ENCODE measurements around the gene SLC9A5. TPM values are rescaled to one million over a fixed set of nuclear protein-coding genes. Genes with fewer than 3 reads are reported as not detected.

SLC9A5 gene
- total and polyA plus RNA-seq, 2 donors, result 0.09 to 1.1 TPM

- H3K27ac ChIP-seq (ENCODE audit: low read depth in 1 of 2, low read length in 1 of 2), result peak overlapping the region in 1 of 2 donors; percentile 18
- no peak for DNase-seq (ENCODE audit: low read depth in 6 of 9, low spot score in 9 of 9)
- H3K9me3 ChIP-seq (ENCODE audit: control insufficient read depth in 2 of 2, insufficient read depth in 1 of 2, low read length in 1 of 2), result peaks cover 0 to 12% of the 10 kb centered on the region in 2 donors
- H3K36me3 ChIP-seq (ENCODE audit: control insufficient read depth in 2 of 2, insufficient read depth in 2 of 2, low read length in 1 of 2), result no peaks in the 10 kb centered on the region
- H3K4me1 ChIP-seq (ENCODE audit: control insufficient read depth in 2 of 2, insufficient read depth in 2 of 2, low read length in 2 of 2), result peaks cover 20 to 58% of the 10 kb centered on the region in 2 donors
- no peak overlapping the region for H3K4me3 ChIP-seq (ENCODE audit: low read length in 2 of 2)
- WGBS, result 53% methylated on average over 4 of the region's 4 CpGs
- peaks cover 15 to 50% of the 10 kb centered on the region in 2 donors for H3K27me3 ChIP-seq (ENCODE audit: control insufficient read depth in 2 of 2, insufficient read depth in 1 of 2, low read length in 1 of 2)
Observed at GRCh38 chr16:67245186-67245585, 3.6 kb upstream of the SLC9A5 start.

GRCh38 chr16:67245674-67246080 is 3.1 kb upstream of the SLC9A5 start:
- WGBS, result 62% methylated on average over 8 of the region's 8 CpGs
- no peaks in the 10 kb centered on the region for H3K36me3 ChIP-seq (ENCODE audit: control insufficient read depth in 2 of 2, insufficient read depth in 2 of 2, low read length in 1 of 2)
- H3K27me3 ChIP-seq (ENCODE audit: control insufficient read depth in 2 of 2, insufficient read depth in 1 of 2, low read length in 1 of 2), result peaks cover 15 to 55% of the 10 kb centered on the region in 2 donors
- H3K4me1 ChIP-seq (ENCODE audit: control insufficient read depth in 2 of 2, insufficient read depth in 2 of 2, low read length in 2 of 2), result peaks cover 20 to 58% of the 10 kb centered on the region in 2 donors
- H3K27ac ChIP-seq (ENCODE audit: low read depth in 1 of 2, low read length in 1 of 2), result no peak overlapping the region
- peaks cover 0 to 12% of the 10 kb centered on the region in 2 donors for H3K9me3 ChIP-seq (ENCODE audit: control insufficient read depth in 2 of 2, insufficient read depth in 1 of 2, low read length in 1 of 2)
- peak overlapping the region; percentile 64 to 66 for H3K4me3 ChIP-seq (ENCODE audit: low read length in 2 of 2)
- no peak for DNase-seq (ENCODE audit: low read depth in 6 of 9, low spot score in 9 of 9)

GRCh38 chr16:67246081-67246755 is 2.6 kb upstream of the SLC9A5 start:
- H3K4me1 ChIP-seq (ENCODE audit: control insufficient read depth in 2 of 2, insufficient read depth in 2 of 2, low read length in 2 of 2), result peaks cover 20 to 58% of the 10 kb centered on the region in 2 donors
- H3K36me3 ChIP-seq (ENCODE audit: control insufficient read depth in 2 of 2, insufficient read depth in 2 of 2, low read length in 1 of 2), result no peaks in the 10 kb centered on the region
- H3K27ac ChIP-seq (ENCODE audit: low read depth in 1 of 2, low read length in 1 of 2), result peak overlapping the region; percentile 24 to 64
- H3K4me3 ChIP-seq (ENCODE audit: low read length in 2 of 2), result peak overlapping the region; percentile 64 to 66
- 5% methylated on average over 48 of the region's 48 CpGs for WGBS
- H3K27me3 ChIP-seq (ENCODE audit: control insufficient read depth in 2 of 2, insufficient read depth in 1 of 2, low read length in 1 of 2), result peaks cover 18 to 61% of the 10 kb centered on the region in 2 donors
- peaks cover 0 to 12% of the 10 kb centered on the region in 2 donors for H3K9me3 ChIP-seq (ENCODE audit: control insufficient read depth in 2 of 2, insufficient read depth in 1 of 2, low read length in 1 of 2)
- peak in 3 of 9 donors; percentile 30 to 52 (median 40) for DNase-seq (ENCODE audit: low read depth in 6 of 9, low spot score in 9 of 9)

GRCh38 chr16:67246756-67247191 is 2.0 kb upstream of the SLC9A5 start:
- H3K27ac ChIP-seq (ENCODE audit: low read depth in 1 of 2, low read length in 1 of 2), result peak overlapping the region; percentile 34 to 67
- H3K4me3 ChIP-seq (ENCODE audit: low read length in 2 of 2), result peak overlapping the region; percentile 64 to 66
- peak in 1 of 9 donors; percentile 32 for DNase-seq (ENCODE audit: low read depth in 6 of 9, low spot score in 9 of 9)
- H3K27me3 ChIP-seq (ENCODE audit: control insufficient read depth in 2 of 2, insufficient read depth in 1 of 2, low read length in 1 of 2), result peaks cover 18 to 64% of the 10 kb centered on the region in 2 donors
- H3K36me3 ChIP-seq (ENCODE audit: control insufficient read depth in 2 of 2, insufficient read depth in 2 of 2, low read length in 1 of 2), result no peaks in the 10 kb centered on the region
- peaks cover 0 to 12% of the 10 kb centered on the region in 2 donors for H3K9me3 ChIP-seq (ENCODE audit: control insufficient read depth in 2 of 2, insufficient read depth in 1 of 2, low read length in 1 of 2)
- H3K4me1 ChIP-seq (ENCODE audit: control insufficient read depth in 2 of 2, insufficient read depth in 2 of 2, low read length in 2 of 2), result peaks cover 20 to 58% of the 10 kb centered on the region in 2 donors
- under 1% methylated on average over 26 of the region's 26 CpGs for WGBS

- Histone ChIP-seq H3K9me3 (ENCODE audit: control insufficient read depth in 2 of 2, insufficient read depth in 1 of 2, low read length in 1 of 2) (peaks cover 0 to 12% of the 10 kb centered on the region in 2 donors), H3K27ac (ENCODE audit: low read depth in 1 of 2, low read length in 1 of 2) (peak within 1 kb of the TSS; percentile 34 to 67), H3K36me3 (ENCODE audit: control insufficient read depth in 2 of 2, insufficient read depth in 2 of 2, low read length in 1 of 2) (no peaks in the 10 kb centered on the region), H3K4me3 (ENCODE audit: low read length in 2 of 2) (peak within 1 kb of the TSS; percentile 64 to 66), H3K4me1 (ENCODE audit: control insufficient read depth in 2 of 2, insufficient read depth in 2 of 2, low read length in 2 of 2) (peaks cover 20 to 58% of the 10 kb centered on the region in 2 donors), H3K27me3 (ENCODE audit: control insufficient read depth in 2 of 2, insufficient read depth in 1 of 2, low read length in 1 of 2) (peaks cover 18 to 66% of the 10 kb centered on the region in 2 donors)
- under 1% methylated on average over 60 of the region's 60 CpGs for WGBS
- DNase-seq (ENCODE audit: low read depth in 6 of 9, low spot score in 9 of 9), result peak; percentile 51 to 92 (median 82)
Observed at GRCh38 chr16:67247192-67248072, 1.3 kb upstream of the SLC9A5 start, which contains the start of gene FHOD1. Gene FHOD1, minus strand, starts transcription at chr16:67247481. Its CDS starts 71 bp downstream, at chr16:67247410.

- H3K36me3 ChIP-seq (ENCODE audit: control insufficient read depth in 2 of 2, insufficient read depth in 2 of 2, low read length in 1 of 2), result no peaks in the 10 kb centered on the region
- H3K27ac ChIP-seq (ENCODE audit: low read depth in 1 of 2, low read length in 1 of 2), result no peak overlapping the region
- peaks cover 18 to 72% of the 10 kb centered on the region in 2 donors for H3K27me3 ChIP-seq (ENCODE audit: control insufficient read depth in 2 of 2, insufficient read depth in 1 of 2, low read length in 1 of 2)
- WGBS, result 9% methylated on average over 7 of the region's 7 CpGs
- H3K4me3 ChIP-seq (ENCODE audit: low read length in 2 of 2), result peak overlapping the region; percentile 64 to 66
- H3K9me3 ChIP-seq (ENCODE audit: control insufficient read depth in 2 of 2, insufficient read depth in 1 of 2, low read length in 1 of 2), result peaks cover 0 to 12% of the 10 kb centered on the region in 2 donors
- peaks cover 20 to 58% of the 10 kb centered on the region in 2 donors for H3K4me1 ChIP-seq (ENCODE audit: control insufficient read depth in 2 of 2, insufficient read depth in 2 of 2, low read length in 2 of 2)
- DNase-seq (ENCODE audit: low read depth in 6 of 9, low spot score in 9 of 9), result no peak
Observed at GRCh38 chr16:67248073-67248400, 742 bp upstream of the SLC9A5 start.

- DNase-seq (ENCODE audit: low read depth in 6 of 9, low spot score in 9 of 9), result no peak
- Histone ChIP-seq H3K36me3 (ENCODE audit: control insufficient read depth in 2 of 2, insufficient read depth in 2 of 2, low read length in 1 of 2) (no peaks in the 10 kb centered on the region), H3K27me3 (ENCODE audit: control insufficient read depth in 2 of 2, insufficient read depth in 1 of 2, low read length in 1 of 2) (peaks cover 18 to 70% of the 10 kb centered on the region in 2 donors), H3K4me3 (ENCODE audit: low read length in 2 of 2) (peak overlapping the region in 1 of 2 donors; percentile 41), H3K4me1 (ENCODE audit: control insufficient read depth in 2 of 2, insufficient read depth in 2 of 2, low read length in 2 of 2) (peaks cover 20 to 49% of the 10 kb centered on the region in 2 donors), H3K27ac (ENCODE audit: low read depth in 1 of 2, low read length in 1 of 2) (no peak overlapping the region), H3K9me3 (ENCODE audit: control insufficient read depth in 2 of 2, insufficient read depth in 1 of 2, low read length in 1 of 2) (peaks cover 0 to 12% of the 10 kb centered on the region in 2 donors)
- 40% methylated on average over 22 of the region's 22 CpGs for WGBS
Observed at GRCh38 chr16:67249178-67250044, 632 bp downstream of the SLC9A5 start.

- no peak overlapping the region for H3K27ac ChIP-seq (ENCODE audit: low read depth in 1 of 2, low read length in 1 of 2)
- peaks cover 18 to 73% of the 10 kb centered on the region in 2 donors for H3K27me3 ChIP-seq (ENCODE audit: control insufficient read depth in 2 of 2, insufficient read depth in 1 of 2, low read length in 1 of 2)
- peaks cover 0 to 12% of the 10 kb centered on the region in 2 donors for H3K9me3 ChIP-seq (ENCODE audit: control insufficient read depth in 2 of 2, insufficient read depth in 1 of 2, low read length in 1 of 2)
- no peaks in the 10 kb centered on the region for H3K36me3 ChIP-seq (ENCODE audit: control insufficient read depth in 2 of 2, insufficient read depth in 2 of 2, low read length in 1 of 2)
- 90% methylated on average over 4 of the region's 4 CpGs for WGBS
- peaks cover 16 to 43% of the 10 kb centered on the region in 2 donors for H3K4me1 ChIP-seq (ENCODE audit: control insufficient read depth in 2 of 2, insufficient read depth in 2 of 2, low read length in 2 of 2)
- H3K4me3 ChIP-seq (ENCODE audit: low read length in 2 of 2), result no peak overlapping the region
- DNase-seq (ENCODE audit: low read depth in 6 of 9, low spot score in 9 of 9), result no peak
Observed at GRCh38 chr16:67250045-67250327, 1.2 kb downstream of the SLC9A5 start.

Data from thymus (tissue), 11 donors.